Thyroid gland (tissue), 4 donors: ENCODE data around the gene SASH1. TPM values are rescaled to one million over a fixed set of nuclear protein-coding genes. Genes with fewer than 3 reads are reported as not detected.

ENCODE experiments used
- DNase-seq, 2 donors: peaks; one replicate each; pipeline ENCODE4 v3.0.0-alpha.2; 2019
- H3K27ac ChIP-seq, 3 donors: fragments of 200-600 bp; sonication (generic); 1 replicate in 2 of 3; 2 replicates in 1 of 3; pipeline ENCODE4 v1.5.1; 2016 to 2019; ENCODE audit warnings: mild to moderate bottlenecking in 1 of 3, moderate library complexity in 1 of 3
- H3K27me3 ChIP-seq: fragments of 200-600 bp; sonication (generic); one replicate; pipeline ENCODE4 v1.5.1; 2019
- H3K36me3 ChIP-seq, 2 donors: fragments of 200-600 bp; sonication (generic); one replicate each; pipeline ENCODE4 v1.5.1; 2016 to 2019
- H3K4me1 ChIP-seq, 2 donors: fragments of 200-600 bp; sonication (generic); one replicate each; pipeline ENCODE4 v1.5.1; 2017 to 2019
- H3K4me3 ChIP-seq, 3 donors: fragments of 200-600 bp; sonication (generic); replicated peaks in 1 of 3; 1 replicate in 2 of 3; 2 replicates in 1 of 3; pipeline ENCODE4 v1.5.1; 2016; ENCODE audit warnings: mild to moderate bottlenecking in 1 of 3
- H3K9me3 ChIP-seq: fragments of 200-600 bp; sonication (generic); one replicate; pipeline ENCODE4 v1.5.1; 2017
- CTCF ChIP-seq, 6 experiments: fragments of 200-600 bp in 3 of 6; fragments of 450-650 bp in 3 of 6; sonication (generic) in 3 of 6; IDR thresholded peaks; one replicate each; pipeline ENCODE4 v1.5.1; 2016 to 2019; ENCODE audit warnings: antibody characterized with exemption in 6 of 6, mild to moderate bottlenecking in 2 of 6, inconsistent platforms in 1 of 6, moderate library complexity in 1 of 6
- POLR2A ChIP-seq, 2 donors: fragments of 450-650 bp; IDR thresholded peaks; one replicate each; pipeline ENCODE4 v1.6.1; 2017; ENCODE audit warnings: antibody characterized with exemption in 2 of 2, mild to moderate bottlenecking in 2 of 2, moderate library complexity in 1 of 2
- WGBS, 2 donors: methylation state at CpG; one replicate each; pipeline ENCODE4 v1.1.5; 2017; 5-methylcytosine and 5-hydroxymethylcytosine counted together
- intact Hi-C: fragments of 100-400 bp; cut with DNase I; formaldehyde crosslinking; loops from one replicate; pipeline ENCODE4 v1.15.1; 2023
- total RNA-seq, 4 donors: library from RNA; depleted of rRNA; stranded (reverse); fragments of >200 nt; gene quantifications; one replicate each; pipeline ENCODE4 v1.2.3, GENCODE V29; 2016

Gene SASH1
- total RNA-seq, 4 donors from 2014 or later, result 154 to 235 (median 190) TPM

GRCh38 chr6:148565321-148565926, 222.8 kb downstream of the SASH1 start:
- no peaks in the 10 kb centered on the region for H3K36me3 ChIP-seq
- no peak overlapping the region for H3K27ac ChIP-seq
- 80 to 87% methylated on average over 8 of the region's 8 CpGs for WGBS, 2 donors
- TF ChIP-seq CTCF (IDR thresholded peaks at IDR 0.05) (no peak), POLR2A (IDR thresholded peaks at IDR 0.05) (no peak)
- no peaks in the 10 kb centered on the region for H3K4me1 ChIP-seq
- no peak overlapping the region for H3K4me3 ChIP-seq
- H3K9me3 ChIP-seq, result no peaks in the 10 kb centered on the region
- intact Hi-C loops, result no loop called here
- DNase-seq, result no peak
- H3K27me3 ChIP-seq, result no peaks in the 10 kb centered on the region

- Histone ChIP-seq H3K4me1 (no peaks in the 10 kb centered on the region), H3K27ac (no peak overlapping the region), H3K27me3 (no peaks in the 10 kb centered on the region), H3K4me3 (no peak overlapping the region), H3K9me3 (no peaks in the 10 kb centered on the region), H3K36me3 (no peaks in the 10 kb centered on the region)
- DNase-seq, result no peak
- TF ChIP-seq POLR2A (IDR thresholded peaks at IDR 0.05) (no peak), CTCF (IDR thresholded peaks at IDR 0.05) (no peak)
- 75 to 81% methylated on average over 12 of the region's 12 CpGs for WGBS, 2 donors
- intact Hi-C loops, result no loop called here
Observed at GRCh38 chr6:148565930-148566663, 223.5 kb downstream of the SASH1 start.

GRCh38 chr6:148566664-148567350, 224.2 kb downstream of the SASH1 start:
- Histone ChIP-seq H3K4me3 (no peak overlapping the region), H3K36me3 (no peaks in the 10 kb centered on the region), H3K9me3 (no peaks in the 10 kb centered on the region), H3K27ac (no peak overlapping the region), H3K27me3 (no peaks in the 10 kb centered on the region), H3K4me1 (no peaks in the 10 kb centered on the region)
- no peak for TF ChIP-seq POLR2A (IDR thresholded peaks at IDR 0.05)
- no peak for TF ChIP-seq CTCF (IDR thresholded peaks at IDR 0.05)
- intact Hi-C loops, result no loop called here
- DNase-seq, result no peak
- WGBS, 2 donors, result 84 to 86% methylated on average over 3 of the region's 3 CpGs

GRCh38 chr6:148570456-148570855, 227.8 kb downstream of the SASH1 start:
- WGBS, 2 donors, result 94 to 95% methylated on average over 7 of the region's 7 CpGs
- TF ChIP-seq CTCF (IDR thresholded peaks at IDR 0.05) (no peak), POLR2A (IDR thresholded peaks at IDR 0.05) (no peak)
- no peak overlapping the region for H3K27ac ChIP-seq
- no peaks in the 10 kb centered on the region for H3K36me3 ChIP-seq
- no peak overlapping the region for H3K4me3 ChIP-seq
- no peaks in the 10 kb centered on the region for H3K9me3 ChIP-seq
- no peaks in the 10 kb centered on the region for H3K4me1 ChIP-seq
- DNase-seq, result no peak
- no peaks in the 10 kb centered on the region for H3K27me3 ChIP-seq
- intact Hi-C loops, result loop anchor here (10.0 kb wide), 1 partner anchor 174 kb away; the partner anchor contains the start of gene UST
